Measurements from ENCODE around the gene WDR4. TPM values are rescaled to one million over a fixed set of nuclear protein-coding genes. Genes with fewer than 3 reads are reported as not detected.
"Not testable (repeated sequence)": the region's sequence is repeated elsewhere in the genome, so short reads cannot be mapped to it uniquely, and the experiment has no call there.

The WDR4 gene
- total RNA-seq, 1 donor from 2014 or later = 38.4 TPM

GRCh38 chr21:42820616-42821465, 58.5 kb downstream of the WDR4 start:
- intact Hi-C loops (cut with micrococcal nuclease) = no loop called here

GRCh38 chr21:42819861-42820615, 59.3 kb downstream of the WDR4 start:
- intact Hi-C loops (cut with micrococcal nuclease) = loop anchor here (2.0 kb wide), 1 partner anchor 205 kb away; no protein-coding TSS in a partner anchor

- intact Hi-C loops (cut with micrococcal nuclease) = loop anchor here (1.0 to 2.0 kb wide), 3 partner anchors 134 to 225 kb away; no protein-coding TSS in a partner anchor
Measured at GRCh38 chr21:42818328-42818749, 61.0 kb downstream of the WDR4 start.

- intact Hi-C loops (cut with micrococcal nuclease) = no loop called here
Measured at GRCh38 chr21:42815217-42815616, 64.1 kb downstream of the WDR4 start.

GRCh38 chr21:42812528-42813241, 66.7 kb downstream of the WDR4 start:
- intact Hi-C loops (cut with micrococcal nuclease) = not testable (repeated sequence)

- intact Hi-C loops (cut with micrococcal nuclease) = no loop called here
Measured at GRCh38 chr21:42811960-42812359, 67.4 kb downstream of the WDR4 start.

- intact Hi-C loops (cut with micrococcal nuclease) = no loop called here
Measured at GRCh38 chr21:42809577-42810475, 69.5 kb downstream of the WDR4 start.

- intact Hi-C loops (cut with micrococcal nuclease) = no loop called here
Measured at GRCh38 chr21:42809171-42809570, 70.2 kb downstream of the WDR4 start.

GRCh38 chr21:42807938-42808613, 71.3 kb downstream of the WDR4 start:
- intact Hi-C loops (cut with micrococcal nuclease) = no loop called here

GRCh38 chr21:42807293-42807895, 71.9 kb downstream of the WDR4 start:
- intact Hi-C loops (cut with micrococcal nuclease) = not testable (repeated sequence)

GRCh38 chr21:42806509-42807140, 72.7 kb downstream of the WDR4 start:
- intact Hi-C loops (cut with micrococcal nuclease) = no loop called here

- intact Hi-C loops (cut with micrococcal nuclease) = not testable (repeated sequence)
Measured at GRCh38 chr21:42801616-42802015, 77.7 kb downstream of the WDR4 start.

GRCh38 chr21:42799948-42800347, 79.4 kb downstream of the WDR4 start:
- intact Hi-C loops (cut with micrococcal nuclease) = no loop called here

- intact Hi-C loops (cut with micrococcal nuclease) = no loop called here
Measured at GRCh38 chr21:42799516-42799915, 79.8 kb downstream of the WDR4 start.

Other genes with a start within 250 kb of the WDR4 start
- 13.0 and 13.4 TPM in 2 replicates for gene PDE9A, start 225.9 kb downstream of the WDR4 start, total RNA-seq
- 31.3 and 33.9 TPM in 2 replicates for gene NDUFV3, start 13.8 kb upstream of the WDR4 start, total RNA-seq
- gene ERVH48-1, start 46.1 kb upstream of the WDR4 start, total RNA-seq = 0.54 and 0.59 TPM in 2 replicates
- 30.6 and 32.0 TPM in 2 replicates for gene PKNOX1, start 95.0 kb upstream of the WDR4 start, total RNA-seq
- 22.4 and 22.5 TPM in 2 replicates for gene CBS, start 196.3 kb upstream of the WDR4 start, total RNA-seq
- 5.5 and 5.9 TPM in 2 replicates for gene U2AF1, start 228.0 kb upstream of the WDR4 start, total RNA-seq

All from T-helper 1 cell treated with Interleukin-12 subunit alpha and Interleukin-12 subunit beta and Interleukin-4 antibody, amounts not matched to agents 30 ng/mL and 1 ng/mL, for 36 hours (primary cell).